WI38 (cell line): ENCODE measurements around the gene GLRX5.

Experiments used
- H3K4me3 ChIP-seq: 2 replicates; pipeline ENCODE4 v1.5.1; 2011; ENCODE audit warnings: low read depth, mild to moderate bottlenecking, control low read depth, low read length
- CTCF ChIP-seq: IDR thresholded peaks from 2 replicates; pipeline ENCODE4 v1.5.1; 2012; ENCODE audit warnings: low read depth, mild to moderate bottlenecking, control low read depth, low read length

Gene GLRX5

GRCh38 chr14:95531969-95532368, 2.9 kb upstream of the GLRX5 start:
- no peak for TF ChIP-seq CTCF
- peak overlapping the region; percentile 88 for H3K4me3 ChIP-seq

GRCh38 chr14:95533391-95533821, 1.4 kb upstream of the GLRX5 start:
- no peak for TF ChIP-seq CTCF
- peak overlapping the region; percentile 88 for H3K4me3 ChIP-seq

GRCh38 chr14:95533822-95534221, 1.0 kb upstream of the GLRX5 start:
- H3K4me3 ChIP-seq: peak overlapping the region; percentile 88
- no peak for TF ChIP-seq CTCF

- TF ChIP-seq CTCF: no peak
These were observed 574 bp downstream of the GLRX5 start for GRCh38 chr14:95535226-95536021.

GRCh38 chr14:95536036-95536593, 1.3 kb downstream of the GLRX5 start:
- TF ChIP-seq CTCF: no peak

More at GRCh38 chr14:95535226-95536021, 574 bp downstream of the GLRX5 start:
- peak overlapping the region; percentile 88 for H3K4me3 ChIP-seq

GRCh38 chr14:95536671-95537070, 1.8 kb downstream of the GLRX5 start:
- no peak for TF ChIP-seq CTCF
- H3K4me3 ChIP-seq: peak overlapping the region; percentile 88

More at GRCh38 chr14:95536036-95536593, 1.3 kb downstream of the GLRX5 start:
- peak overlapping the region; percentile 88 for H3K4me3 ChIP-seq
